Lower leg skin (tissue), 3 donors: ENCODE data around the gene SPAG4.

Experiments
- CTCF ChIP-seq, 3 donors: fragments of 450-650 bp; IDR thresholded peaks; one replicate each; pipeline ENCODE4 v1.5.1; 2016; ENCODE audit warnings: antibody characterized with exemption in 3 of 3, mild to moderate bottlenecking in 3 of 3, moderate library complexity in 2 of 3
- POLR2A ChIP-seq, 2 donors: fragments of 450-650 bp; IDR thresholded peaks; one replicate each; pipeline ENCODE4 v1.6.1; 2016 to 2017; ENCODE audit warnings: antibody characterized with exemption in 2 of 2, mild to moderate bottlenecking in 1 of 2, moderate library complexity in 1 of 2

- no peak for TF ChIP-seq CTCF (IDR thresholded peaks at IDR 0.05)
- no peak for TF ChIP-seq POLR2A (IDR thresholded peaks at IDR 0.05)
These were observed 12.7 kb upstream of the SPAG4 start for GRCh38 chr20:35602851-35603495.
